Liver (tissue), 9 donors: Measurements from ENCODE around the gene ITGA11. TPM values are rescaled to one million over a fixed set of nuclear protein-coding genes. Genes with fewer than 3 reads are reported as not detected.

Experiments used
- DNase-seq: peaks from one replicate; pipeline ENCODE4 v3.0.0-alpha.2; 2017; ENCODE audit warnings: low spot score
- H3K27ac ChIP-seq, 2 donors: one replicate each; pipeline ENCODE4 v1.7.0; 2013; ENCODE audit warnings: inconsistent platforms in 2 of 2, low read length in 2 of 2, control low read depth in 1 of 2, low read depth in 1 of 2, mild to moderate bottlenecking in 1 of 2
- H3K27me3 ChIP-seq, 4 donors: one replicate each; pipeline versions ENCODE4 v1.6.1 to v1.7.0; 2013; ENCODE audit warnings: low read length in 3 of 4, inconsistent platforms in 1 of 4, mild to moderate bottlenecking in 1 of 4, moderate library complexity in 1 of 4; ENCODE audit not compliant: control insufficient read depth in 4 of 4, insufficient read depth in 4 of 4
- H3K36me3 ChIP-seq, 4 donors: one replicate each; pipeline versions ENCODE4 v1.6.1 to v1.7.0; 2013; ENCODE audit warnings: low read length in 3 of 4, mild to moderate bottlenecking in 3 of 4, low read depth in 1 of 4, moderate library complexity in 1 of 4; ENCODE audit not compliant: control insufficient read depth in 4 of 4, insufficient read depth in 3 of 4
- H3K4me1 ChIP-seq, 4 donors: one replicate each; pipeline versions ENCODE4 v1.6.1 to v1.7.0; 2013; ENCODE audit warnings: low read length in 3 of 4, mild to moderate bottlenecking in 3 of 4, moderate library complexity in 1 of 4; ENCODE audit not compliant: control insufficient read depth in 4 of 4, insufficient read depth in 4 of 4
- H3K4me3 ChIP-seq, 3 donors: one replicate each; pipeline versions ENCODE4 v1.6.1 to v1.7.0; 2013; ENCODE audit warnings: low read length in 3 of 3, control low read depth in 1 of 3, low read depth in 1 of 3, mild to moderate bottlenecking in 1 of 3
- H3K9ac ChIP-seq, 2 donors: one replicate each; pipeline ENCODE4 v1.7.0; 2013; ENCODE audit warnings: low read length in 2 of 2, mild to moderate bottlenecking in 2 of 2, moderate library complexity in 2 of 2, control low read depth in 1 of 2, low read depth in 1 of 2
- H3K9me3 ChIP-seq, 4 donors: one replicate each; pipeline versions ENCODE4 v1.6.1 to v1.7.0; 2013; ENCODE audit warnings: low read length in 3 of 4; ENCODE audit not compliant: control insufficient read depth in 4 of 4
- EGR1 ChIP-seq, 2 donors: IDR thresholded peaks; 2 replicates each; pipeline ENCODE4 v1.6.1; 2016 to 2018; ENCODE audit warnings: antibody characterized with exemption in 2 of 2, low read depth in 2 of 2
- FOXA1 ChIP-seq: IDR thresholded peaks from 2 replicates; pipeline ENCODE4 v1.6.1; 2016; ENCODE audit warnings: antibody characterized with exemption
- FOXA2 ChIP-seq: IDR thresholded peaks from 2 replicates; pipeline ENCODE4 v1.6.1; 2016; ENCODE audit warnings: antibody characterized with exemption
- GABPA ChIP-seq, 2 donors: IDR thresholded peaks in 1 of 2; conservative IDR thresholded peaks in 1 of 2; 2 replicates each; pipeline ENCODE4 v1.6.1; 2016; ENCODE audit warnings: antibody characterized with exemption in 2 of 2, mild to moderate bottlenecking in 1 of 2, moderate library complexity in 1 of 2
- HNF4A ChIP-seq, 2 donors: conservative IDR thresholded peaks; 2 replicates each; pipeline ENCODE4 v1.6.1; 2016; ENCODE audit warnings: antibody characterized with exemption in 2 of 2, mild to moderate bottlenecking in 2 of 2
- HNF4G ChIP-seq: IDR thresholded peaks from 2 replicates; pipeline ENCODE4 v1.6.1; 2016; ENCODE audit warnings: antibody characterized with exemption
- JUND ChIP-seq, 2 donors: IDR thresholded peaks; 2 replicates each; pipeline ENCODE4 v1.6.1; 2016; ENCODE audit warnings: antibody characterized with exemption in 2 of 2
- NR2F2 ChIP-seq: IDR thresholded peaks from 2 replicates; pipeline ENCODE4 v1.6.1; 2016; ENCODE audit warnings: antibody characterized with exemption
- RAD21 ChIP-seq, 2 donors: IDR thresholded peaks; 2 replicates each; pipeline ENCODE4 v1.6.1; 2016; ENCODE audit warnings: antibody characterized with exemption in 2 of 2, mild to moderate bottlenecking in 2 of 2
- RXRA ChIP-seq, 2 donors: IDR thresholded peaks; 2 replicates each; pipeline ENCODE4 v1.6.1; 2017 to 2018; ENCODE audit warnings: antibody characterized with exemption in 2 of 2, mild to moderate bottlenecking in 1 of 2
- SP1 ChIP-seq: IDR thresholded peaks from 2 replicates; pipeline ENCODE4 v1.6.1; 2018; ENCODE audit warnings: antibody characterized with exemption, mild to moderate bottlenecking
- TAF1 ChIP-seq: conservative IDR thresholded peaks from 2 replicates; pipeline ENCODE4 v1.6.1; 2016; ENCODE audit warnings: antibody characterized with exemption, mild to moderate bottlenecking
- YY1 ChIP-seq: IDR thresholded peaks from 2 replicates; pipeline ENCODE4 v1.6.1; 2016; ENCODE audit warnings: antibody characterized with exemption, mild to moderate bottlenecking
- WGBS: extraction: QIAGEN DNeasy Blood & Tissue Kit; methylation state at CpG from one replicate; pipeline ENCODE4 v1.1.7; 2013; 5-methylcytosine and 5-hydroxymethylcytosine counted together
- polyA plus RNA-seq, 2 donors: library from polyadenylated mRNA; stranded (reverse) in 1 of 2; unstranded in 1 of 2; fragments of 200-250 nt in 1 of 2; fragments of >200 nt in 1 of 2; fragmentation: Nextera tagmentation in 1 of 2; extraction: Ambion mirVana in 1 of 2; gene quantifications; one replicate each; pipeline versions ENCODE4 v1.2.1 to v1.2.3, GENCODE V29; 2013 to 2015
- total RNA-seq, 2 donors: library from RNA; depleted of rRNA; stranded (reverse); fragments of >200 nt; gene quantifications; one replicate each; pipeline ENCODE4 v1.2.3, GENCODE V29; 2014
- TF ChIP-seq, protein P1 (sequence below): IDR thresholded peaks from 2 replicates; pipeline ENCODE4 v1.6.1; 2016; ENCODE audit warnings: antibody characterized with exemption
- TF ChIP-seq, protein P2 (sequence below): IDR thresholded peaks from 2 replicates; pipeline ENCODE4 v1.6.1; 2016; ENCODE audit warnings: antibody characterized with exemption
- TF ChIP-seq, protein P3 (sequence below): IDR thresholded peaks from 2 replicates; pipeline ENCODE4 v1.6.1; 2016; ENCODE audit warnings: antibody characterized with exemption, mild to moderate bottlenecking
- TF ChIP-seq, protein P4 (sequence below): fragments of 150-350 bp; IDR thresholded peaks from 2 replicates; pipeline ENCODE4 v1.5.1; 2017; ENCODE audit warnings: improper control_type of control experiment, low read depth, low read length; ENCODE audit not compliant: missing input control
- TF ChIP-seq, protein P5 (sequence below): IDR thresholded peaks from 2 replicates; pipeline ENCODE4 v1.6.1; 2016; ENCODE audit warnings: antibody characterized with exemption
- donor health status: healthy.
- donor health status: healthy.
- donor health status: healthy.
- donor health status: healthy.
- donor health status: healthy.

The ITGA11 gene
- total and polyA plus RNA-seq, 4 donors: 0.32 to 1.0 (median 0.67) TPM

DNA sequence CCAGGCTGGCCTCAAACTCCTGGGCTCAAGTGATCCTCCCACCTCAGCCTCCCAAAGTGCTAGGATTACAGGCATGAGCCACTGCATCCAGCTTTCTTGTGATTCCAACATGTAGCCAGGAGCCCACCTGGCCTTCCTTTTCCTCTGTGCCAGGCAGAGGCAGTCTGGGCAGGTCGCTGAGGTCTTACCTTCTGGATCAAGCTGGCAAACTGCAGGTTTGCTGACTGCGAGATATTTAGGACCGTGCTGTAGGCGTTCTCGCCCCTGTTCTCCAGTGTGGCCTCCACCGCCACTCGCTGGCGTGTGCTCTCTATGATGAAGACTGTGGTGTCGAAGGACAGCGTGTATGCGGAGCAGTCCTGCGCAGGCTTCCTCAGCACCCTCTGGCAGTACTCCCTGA, 112.0 kb downstream of the ITGA11 start:
- WGBS: 96% methylated on average over 12 of the region's 12 CpGs
- Histone ChIP-seq H3K4me3 (no peak overlapping the region), H3K27me3 (no peaks in the 10 kb centered on the region), H3K9ac (no peak overlapping the region), H3K9me3 (no peaks in the 10 kb centered on the region), H3K36me3 (no peaks in the 10 kb centered on the region), H3K27ac (no peak overlapping the region), H3K4me1 (no peaks in the 10 kb centered on the region)
- TF ChIP-seq, protein P1, sequence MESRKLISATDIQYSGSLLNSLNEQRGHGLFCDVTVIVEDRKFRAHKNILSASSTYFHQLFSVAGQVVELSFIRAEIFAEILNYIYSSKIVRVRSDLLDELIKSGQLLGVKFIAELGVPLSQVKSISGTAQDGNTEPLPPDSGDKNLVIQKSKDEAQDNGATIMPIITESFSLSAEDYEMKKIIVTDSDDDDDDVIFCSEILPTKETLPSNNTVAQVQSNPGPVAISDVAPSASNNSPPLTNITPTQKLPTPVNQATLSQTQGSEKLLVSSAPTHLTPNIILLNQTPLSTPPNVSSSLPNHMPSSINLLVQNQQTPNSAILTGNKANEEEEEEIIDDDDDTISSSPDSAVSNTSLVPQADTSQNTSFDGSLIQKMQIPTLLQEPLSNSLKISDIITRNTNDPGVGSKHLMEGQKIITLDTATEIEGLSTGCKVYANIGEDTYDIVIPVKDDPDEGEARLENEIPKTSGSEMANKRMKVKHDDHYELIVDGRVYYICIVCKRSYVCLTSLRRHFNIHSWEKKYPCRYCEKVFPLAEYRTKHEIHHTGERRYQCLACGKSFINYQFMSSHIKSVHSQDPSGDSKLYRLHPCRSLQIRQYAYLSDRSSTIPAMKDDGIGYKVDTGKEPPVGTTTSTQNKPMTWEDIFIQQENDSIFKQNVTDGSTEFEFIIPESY: no peak
- no peak for TF ChIP-seq HNF4A (conservative IDR thresholded peaks at IDR 0.05)
- TF ChIP-seq, protein P2, sequence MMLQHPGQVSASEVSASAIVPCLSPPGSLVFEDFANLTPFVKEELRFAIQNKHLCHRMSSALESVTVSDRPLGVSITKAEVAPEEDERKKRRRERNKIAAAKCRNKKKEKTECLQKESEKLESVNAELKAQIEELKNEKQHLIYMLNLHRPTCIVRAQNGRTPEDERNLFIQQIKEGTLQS: no peak
- TF ChIP-seq, protein P3, sequence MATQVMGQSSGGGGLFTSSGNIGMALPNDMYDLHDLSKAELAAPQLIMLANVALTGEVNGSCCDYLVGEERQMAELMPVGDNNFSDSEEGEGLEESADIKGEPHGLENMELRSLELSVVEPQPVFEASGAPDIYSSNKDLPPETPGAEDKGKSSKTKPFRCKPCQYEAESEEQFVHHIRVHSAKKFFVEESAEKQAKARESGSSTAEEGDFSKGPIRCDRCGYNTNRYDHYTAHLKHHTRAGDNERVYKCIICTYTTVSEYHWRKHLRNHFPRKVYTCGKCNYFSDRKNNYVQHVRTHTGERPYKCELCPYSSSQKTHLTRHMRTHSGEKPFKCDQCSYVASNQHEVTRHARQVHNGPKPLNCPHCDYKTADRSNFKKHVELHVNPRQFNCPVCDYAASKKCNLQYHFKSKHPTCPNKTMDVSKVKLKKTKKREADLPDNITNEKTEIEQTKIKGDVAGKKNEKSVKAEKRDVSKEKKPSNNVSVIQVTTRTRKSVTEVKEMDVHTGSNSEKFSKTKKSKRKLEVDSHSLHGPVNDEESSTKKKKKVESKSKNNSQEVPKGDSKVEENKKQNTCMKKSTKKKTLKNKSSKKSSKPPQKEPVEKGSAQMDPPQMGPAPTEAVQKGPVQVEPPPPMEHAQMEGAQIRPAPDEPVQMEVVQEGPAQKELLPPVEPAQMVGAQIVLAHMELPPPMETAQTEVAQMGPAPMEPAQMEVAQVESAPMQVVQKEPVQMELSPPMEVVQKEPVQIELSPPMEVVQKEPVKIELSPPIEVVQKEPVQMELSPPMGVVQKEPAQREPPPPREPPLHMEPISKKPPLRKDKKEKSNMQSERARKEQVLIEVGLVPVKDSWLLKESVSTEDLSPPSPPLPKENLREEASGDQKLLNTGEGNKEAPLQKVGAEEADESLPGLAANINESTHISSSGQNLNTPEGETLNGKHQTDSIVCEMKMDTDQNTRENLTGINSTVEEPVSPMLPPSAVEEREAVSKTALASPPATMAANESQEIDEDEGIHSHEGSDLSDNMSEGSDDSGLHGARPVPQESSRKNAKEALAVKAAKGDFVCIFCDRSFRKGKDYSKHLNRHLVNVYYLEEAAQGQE: no peak
- no peak for TF ChIP-seq YY1
- TF ChIP-seq RAD21 (IDR thresholded peaks at IDR 0.05): no peak
- TF ChIP-seq, protein P4, sequence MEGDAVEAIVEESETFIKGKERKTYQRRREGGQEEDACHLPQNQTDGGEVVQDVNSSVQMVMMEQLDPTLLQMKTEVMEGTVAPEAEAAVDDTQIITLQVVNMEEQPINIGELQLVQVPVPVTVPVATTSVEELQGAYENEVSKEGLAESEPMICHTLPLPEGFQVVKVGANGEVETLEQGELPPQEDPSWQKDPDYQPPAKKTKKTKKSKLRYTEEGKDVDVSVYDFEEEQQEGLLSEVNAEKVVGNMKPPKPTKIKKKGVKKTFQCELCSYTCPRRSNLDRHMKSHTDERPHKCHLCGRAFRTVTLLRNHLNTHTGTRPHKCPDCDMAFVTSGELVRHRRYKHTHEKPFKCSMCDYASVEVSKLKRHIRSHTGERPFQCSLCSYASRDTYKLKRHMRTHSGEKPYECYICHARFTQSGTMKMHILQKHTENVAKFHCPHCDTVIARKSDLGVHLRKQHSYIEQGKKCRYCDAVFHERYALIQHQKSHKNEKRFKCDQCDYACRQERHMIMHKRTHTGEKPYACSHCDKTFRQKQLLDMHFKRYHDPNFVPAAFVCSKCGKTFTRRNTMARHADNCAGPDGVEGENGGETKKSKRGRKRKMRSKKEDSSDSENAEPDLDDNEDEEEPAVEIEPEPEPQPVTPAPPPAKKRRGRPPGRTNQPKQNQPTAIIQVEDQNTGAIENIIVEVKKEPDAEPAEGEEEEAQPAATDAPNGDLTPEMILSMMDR: no peak
- TF ChIP-seq SP1: no peak
- TF ChIP-seq NR2F2: no peak
- no peak for TF ChIP-seq GABPA (IDR thresholded peaks at IDR 0.05 in 1 of 2, conservative IDR thresholded peaks at IDR 0.05 in 1 of 2)
- TF ChIP-seq, protein P5, sequence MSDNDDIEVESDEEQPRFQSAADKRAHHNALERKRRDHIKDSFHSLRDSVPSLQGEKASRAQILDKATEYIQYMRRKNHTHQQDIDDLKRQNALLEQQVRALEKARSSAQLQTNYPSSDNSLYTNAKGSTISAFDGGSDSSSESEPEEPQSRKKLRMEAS: no peak
- TF ChIP-seq HNF4G: no peak
- no peak for TF ChIP-seq EGR1 (IDR thresholded peaks at IDR 0.05; ENCODE audit: low read depth in 2 of 2)
- TF ChIP-seq FOXA1: no peak
- no peak for TF ChIP-seq JUND (IDR thresholded peaks at IDR 0.05)
- TF ChIP-seq RXRA (IDR thresholded peaks at IDR 0.05): no peak
- TF ChIP-seq TAF1: no peak
- TF ChIP-seq FOXA2: no peak
- DNase-seq: no peak
